Kidney tubule cell (primary cell): Measurements from ENCODE around the gene ZNF132.
A peak's percentile ranks its signal among the peaks of the same experiment; 100 is the strongest.

ENCODE experiments used
- DNase-seq: peaks from one replicate; pipeline ENCODE4 v3.0.0-alpha.2; 2018; ENCODE audit warnings: low spot score

Gene ZNF132

DNA sequence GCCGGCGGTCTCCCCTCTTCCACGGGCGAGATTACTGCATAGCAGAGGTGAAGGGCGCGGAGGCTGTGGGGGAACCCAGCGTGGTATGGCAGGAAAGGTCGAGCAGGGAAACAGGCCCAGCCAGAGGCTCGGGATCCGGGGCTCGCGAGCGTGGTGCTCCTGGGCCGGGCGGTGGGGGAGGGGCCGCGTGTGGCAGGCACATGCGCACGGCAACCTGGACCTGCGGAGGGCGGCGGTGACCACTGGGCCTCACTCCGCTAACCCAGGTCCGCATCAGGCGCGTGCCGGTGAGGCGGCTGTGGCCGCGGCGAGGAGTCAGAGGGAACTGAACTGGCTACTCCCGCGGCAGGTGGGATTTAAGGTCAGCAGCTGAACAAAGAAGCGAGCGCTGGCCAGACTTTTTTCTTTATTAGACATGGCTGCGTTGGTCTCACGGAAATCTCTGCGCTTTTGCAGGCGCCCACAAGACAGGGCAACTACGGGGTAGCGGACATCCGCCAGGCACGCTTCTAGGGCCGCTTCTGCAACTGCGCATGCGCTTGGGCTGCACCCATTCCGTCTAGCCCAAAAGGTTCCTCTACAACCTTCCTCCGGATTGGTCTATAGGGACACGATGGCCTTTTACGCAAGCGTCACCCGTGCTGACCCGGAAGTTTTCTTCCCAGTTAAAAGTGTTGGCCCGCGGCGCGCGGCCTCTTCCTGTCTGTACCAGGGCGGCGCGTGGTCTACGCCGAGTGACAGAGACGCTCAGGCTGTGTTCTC lies 53.2 kb downstream of the ZNF132 start, which contains the start of gene RPS5:
RPS5 (plus strand) TSS at position 694 of the 762 bp plus-strand sequence. CDS start 869 bp downstream, outside the sequence.
- peak; percentile 99 for DNase-seq

DNA sequence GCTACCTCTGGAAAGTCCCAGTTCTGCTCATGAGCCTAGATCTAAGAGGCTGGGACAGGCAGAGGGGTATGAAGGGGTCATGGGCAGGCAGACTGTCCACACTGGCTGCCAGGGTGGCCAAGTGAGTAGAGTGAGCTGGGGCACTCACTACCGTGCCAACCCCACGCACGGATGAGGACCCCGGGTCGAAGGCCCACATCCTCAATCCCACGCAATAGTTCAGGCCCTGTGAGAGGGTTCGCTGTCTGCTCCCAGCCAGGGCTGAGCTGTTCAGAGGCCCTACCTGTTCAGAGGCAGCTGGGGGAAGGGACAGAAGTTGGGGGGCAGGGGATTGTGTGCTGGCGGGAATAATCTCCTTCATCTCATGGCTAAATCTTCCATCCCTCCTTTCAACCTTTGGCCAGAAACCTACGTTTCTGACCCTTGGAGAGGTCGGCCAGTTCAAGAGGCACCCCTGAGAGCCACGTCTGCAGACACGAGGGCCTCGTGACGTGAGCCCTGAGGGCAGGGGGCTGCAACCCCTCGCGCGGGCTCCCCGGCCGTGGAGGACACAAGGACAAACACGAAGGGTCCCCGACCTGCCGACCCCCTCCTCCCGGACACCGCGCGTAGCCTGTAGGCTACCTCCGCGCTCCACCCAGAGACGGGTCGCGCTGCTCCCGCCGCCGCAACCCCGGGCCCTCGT lies 53.9 kb downstream of the ZNF132 start:
- DNase-seq = no peak

DNA sequence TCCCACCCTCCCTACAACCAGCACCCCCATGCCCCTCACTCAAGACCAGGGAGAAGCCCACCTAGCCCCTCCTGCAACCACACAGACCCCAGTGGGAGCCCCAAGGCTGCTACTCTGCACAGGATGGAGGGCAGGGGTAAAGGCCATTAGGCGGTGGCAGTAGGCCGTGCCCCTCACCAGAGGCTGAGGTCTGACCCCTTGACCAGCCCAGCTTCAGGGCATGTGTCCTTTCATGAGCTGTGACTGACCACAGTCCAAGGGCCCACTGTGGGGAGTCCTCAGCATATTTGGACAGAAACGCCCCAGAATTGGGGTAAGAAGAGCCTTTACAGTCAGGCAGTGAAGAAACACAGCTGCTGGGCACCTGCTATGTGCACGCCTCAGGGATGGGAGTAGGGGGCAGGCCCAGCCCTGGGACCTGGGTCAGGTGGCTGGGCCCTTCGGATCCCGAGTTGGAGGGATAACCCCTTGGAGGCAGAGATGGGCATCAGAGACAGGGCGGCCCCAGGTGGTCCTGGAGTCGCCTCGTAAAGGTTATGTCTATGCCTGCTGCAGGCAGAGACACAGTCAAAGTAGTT lies 54.6 kb downstream of the ZNF132 start:
- DNase-seq = no peak

DNA sequence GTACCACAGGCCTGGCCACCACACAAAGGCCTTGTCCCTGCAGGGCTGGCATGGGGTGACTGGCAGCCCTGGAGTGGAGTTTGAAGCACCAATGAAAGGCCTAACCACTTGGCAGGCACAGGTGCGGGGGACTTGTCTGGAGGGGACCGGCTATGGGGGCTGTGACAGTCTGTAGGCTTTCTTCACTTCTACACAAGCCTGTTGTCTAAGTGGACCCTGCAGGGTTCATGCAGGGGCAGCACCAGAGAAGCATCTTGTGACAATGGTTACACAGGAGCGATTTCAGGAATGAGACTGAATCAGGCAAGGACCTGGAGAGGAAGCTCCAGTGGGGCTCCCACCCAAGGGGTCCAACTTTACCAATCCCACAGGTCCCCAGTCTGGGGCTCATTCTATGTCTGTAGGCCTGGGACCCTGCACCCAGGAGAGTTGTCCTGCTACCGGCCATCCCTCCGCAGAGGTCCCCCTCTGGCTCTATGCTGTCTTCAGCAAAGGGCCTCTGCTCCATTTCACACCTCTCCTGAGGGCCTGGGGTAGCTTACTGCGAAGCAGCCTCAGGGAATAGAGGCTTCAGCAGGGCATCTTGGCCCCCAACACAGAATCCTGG lies 56.9 kb downstream of the ZNF132 start:
- no peak for DNase-seq
